ENCODE results near the gene IQSEC1. TPM values are rescaled to one million over a fixed set of nuclear protein-coding genes. Genes with fewer than 3 reads are reported as not detected.

Gene IQSEC1
- polyA plus RNA-seq (2013, experiment 1 of 2): 17.8 TPM
- polyA plus RNA-seq (2013, experiment 2 of 2): 17.1 TPM

DNA sequence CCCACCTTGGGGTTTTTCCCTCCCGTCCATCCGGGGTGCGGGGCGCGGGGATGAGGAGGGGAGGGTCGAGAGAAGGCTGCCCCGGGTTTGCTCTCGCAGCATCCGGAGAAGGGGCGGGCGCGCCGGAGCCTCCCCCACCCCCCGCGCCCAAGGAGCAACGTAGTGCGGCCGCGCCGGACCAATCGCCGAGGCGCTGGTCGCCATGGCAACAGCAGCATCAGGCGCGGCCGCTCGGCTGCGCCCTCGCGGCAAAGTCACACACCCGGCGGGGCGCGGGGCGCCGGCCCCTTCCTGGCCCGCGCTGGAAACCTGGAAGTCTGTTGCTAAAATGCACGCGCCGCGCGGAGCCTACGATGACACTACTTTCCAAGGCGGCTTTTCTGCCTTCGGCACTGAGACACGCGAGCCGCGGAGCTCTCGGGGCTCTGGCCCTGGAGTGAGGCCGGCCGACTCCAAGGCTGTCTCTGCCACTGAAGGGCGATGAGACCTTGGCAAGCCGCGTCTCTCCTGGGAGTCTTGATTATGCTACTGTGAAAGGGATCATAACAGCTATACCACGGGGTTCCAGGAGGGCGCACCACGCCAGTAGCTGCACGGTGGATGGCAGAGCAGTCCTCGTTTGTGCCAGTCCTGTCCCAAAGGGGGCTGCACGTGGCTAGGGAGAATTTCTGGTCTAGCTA, at the start of gene IQSEC1:
Gene IQSEC1, minus strand, starts transcription at position 104 of the 680 bp plus-strand sequence. CDS start 415 bp downstream, outside the sequence.
- Histone ChIP-seq H3K9ac (ENCODE audit: low read length) (no peak within 1 kb of the TSS), H2BK12ac (ENCODE audit: low read length in 2 of 2) (no peak within 1 kb of the TSS), H3K79me1 (replicated peaks; ENCODE audit: low read length, poor library complexity, severe bottlenecking) (no peaks in the 10 kb centered on the region), H3K4ac (ENCODE audit: low read depth in 1 of 2, low read length in 2 of 2) (no peak within 1 kb of the TSS), H3K18ac (ENCODE audit: low read depth in 1 of 2, low read length in 2 of 2) (no peak within 1 kb of the TSS), H4K91ac (ENCODE audit: low read length) (no peak within 1 kb of the TSS), H2AFZ (ENCODE audit: low read depth, low read length) (no peak within 1 kb of the TSS), H2BK120ac (ENCODE audit: low read depth, low read length) (no peak within 1 kb of the TSS), H2AK5ac (ENCODE audit: low read length, severe bottlenecking) (no peak within 1 kb of the TSS), H4K8ac (ENCODE audit: low read length) (no peak within 1 kb of the TSS), H3K27me3 (ENCODE audit: control insufficient read depth in 1 of 2, insufficient read depth in 1 of 2, low read length in 2 of 2) (peaks cover 55 to 67% of the 10 kb centered on the region in 2 experiments), H3K14ac (ENCODE audit: low read length in 2 of 2) (no peak within 1 kb of the TSS), H2BK15ac (ENCODE audit: low read depth, poor library complexity, severe bottlenecking) (no peak within 1 kb of the TSS), H3K36me3 (ENCODE audit: control insufficient read depth in 1 of 2, insufficient read depth in 2 of 2, low read depth in 1 of 2, low read length in 2 of 2) (no peaks in the 10 kb centered on the region), H3K27ac (ENCODE audit: low read length, poor library complexity, severe bottlenecking) (no peak within 1 kb of the TSS), H3K4me1 (ENCODE audit: control insufficient read depth, insufficient read depth, low read depth, low read length) (peaks cover 16% of the 10 kb centered on the region), H2BK5ac (ENCODE audit: low read depth, low read length, poor library complexity, severe bottlenecking) (no peak within 1 kb of the TSS), H3K23ac (ENCODE audit: low read length in 2 of 2) (no peak within 1 kb of the TSS), H3K4me3 (ENCODE audit: insufficient read depth in 1 of 2, low read depth in 1 of 2, low read length in 2 of 2) (no peak within 1 kb of the TSS), H3K9me3 (ENCODE audit: control insufficient read depth, low read length) (no peaks in the 10 kb centered on the region), H3K4me2 (ENCODE audit: low read length, poor library complexity, severe bottlenecking) (peak within 1 kb of the TSS; percentile 24)
- 46% methylated on average over 57 of the region's 63 CpGs for WGBS
- no peak for DNase-seq

GRCh38 chr3:13122081-13123012, 49.1 kb upstream of the IQSEC1 start:
- no peak overlapping the region for H3K4me2 ChIP-seq (ENCODE audit: low read length, poor library complexity, severe bottlenecking)
- no peak overlapping the region for H3K9ac ChIP-seq (ENCODE audit: low read length)
- H3K14ac ChIP-seq (ENCODE audit: low read length in 2 of 2): no peak overlapping the region
- no peak overlapping the region for H2BK12ac ChIP-seq (ENCODE audit: low read length in 2 of 2)
- H3K23ac ChIP-seq (ENCODE audit: low read length in 2 of 2): no peak overlapping the region
- no peaks in the 10 kb centered on the region for H3K9me3 ChIP-seq (ENCODE audit: control insufficient read depth, low read length)
- no peak overlapping the region for H2BK120ac ChIP-seq (ENCODE audit: low read depth, low read length)
- H3K79me1 ChIP-seq (replicated peaks; ENCODE audit: low read length, poor library complexity, severe bottlenecking): no peaks in the 10 kb centered on the region
- H3K4ac ChIP-seq (ENCODE audit: low read depth in 1 of 2, low read length in 2 of 2): no peak overlapping the region
- no peaks in the 10 kb centered on the region for H3K36me3 ChIP-seq (ENCODE audit: control insufficient read depth in 1 of 2, insufficient read depth in 2 of 2, low read depth in 1 of 2, low read length in 2 of 2)
- no peaks in the 10 kb centered on the region for H3K4me1 ChIP-seq (ENCODE audit: control insufficient read depth, insufficient read depth, low read depth, low read length)
- H3K27ac ChIP-seq (ENCODE audit: low read length, poor library complexity, severe bottlenecking): no peak overlapping the region
- H4K8ac ChIP-seq (ENCODE audit: low read length): no peak overlapping the region
- H3K4me3 ChIP-seq (ENCODE audit: insufficient read depth in 1 of 2, low read depth in 1 of 2, low read length in 2 of 2): no peak overlapping the region
- no peak overlapping the region for H3K18ac ChIP-seq (ENCODE audit: low read depth in 1 of 2, low read length in 2 of 2)
- no peak overlapping the region for H2AFZ ChIP-seq (ENCODE audit: low read depth, low read length)
- no peak overlapping the region for H2BK5ac ChIP-seq (ENCODE audit: low read depth, low read length, poor library complexity, severe bottlenecking)
- no peak for DNase-seq
- no peak overlapping the region for H4K91ac ChIP-seq (ENCODE audit: low read length)
- WGBS: 76% methylated on average over 20 of the region's 20 CpGs
- H2AK5ac ChIP-seq (ENCODE audit: low read length, severe bottlenecking): no peak overlapping the region
- peaks cover 16 to 64% of the 10 kb centered on the region in 2 experiments for H3K27me3 ChIP-seq (ENCODE audit: control insufficient read depth in 1 of 2, insufficient read depth in 1 of 2, low read length in 2 of 2)
- no peak overlapping the region for H2BK15ac ChIP-seq (ENCODE audit: low read depth, poor library complexity, severe bottlenecking)

DNA sequence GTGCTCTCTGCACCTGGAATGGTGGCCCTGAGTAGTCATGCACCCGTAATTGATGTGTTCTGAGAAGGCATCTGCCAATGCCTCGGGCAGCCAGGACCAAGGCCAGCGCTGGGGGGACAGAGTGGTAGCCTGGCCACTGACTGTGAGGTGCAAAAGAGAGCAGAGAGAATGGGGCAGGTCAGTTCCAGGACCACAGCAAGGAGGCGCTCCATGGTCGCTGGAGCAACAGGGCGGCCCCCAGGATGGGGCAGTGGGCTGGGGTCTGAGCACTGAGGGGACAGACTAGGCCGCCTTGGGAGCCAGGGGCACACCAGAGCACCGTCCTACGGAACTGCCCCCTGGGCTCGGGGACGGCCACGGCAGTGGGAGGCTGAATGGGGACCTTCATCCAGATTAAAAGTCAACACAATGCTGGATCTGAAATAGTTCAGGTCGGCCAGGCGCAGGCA, 48.3 kb upstream of the IQSEC1 start:
- H3K79me1 ChIP-seq (replicated peaks; ENCODE audit: low read length, poor library complexity, severe bottlenecking): no peaks in the 10 kb centered on the region

More for the DNA sequence above, 48.3 kb upstream of the IQSEC1 start:
- no peak overlapping the region for H2BK120ac ChIP-seq (ENCODE audit: low read depth, low read length)
- H4K91ac ChIP-seq (ENCODE audit: low read length): no peak overlapping the region
- no peak overlapping the region for H3K23ac ChIP-seq (ENCODE audit: low read length in 2 of 2)
- no peak for DNase-seq
- H3K18ac ChIP-seq (ENCODE audit: low read depth in 1 of 2, low read length in 2 of 2): no peak overlapping the region
- no peaks in the 10 kb centered on the region for H3K4me1 ChIP-seq (ENCODE audit: control insufficient read depth, insufficient read depth, low read depth, low read length)
- no peaks in the 10 kb centered on the region for H3K36me3 ChIP-seq (ENCODE audit: control insufficient read depth in 1 of 2, insufficient read depth in 2 of 2, low read depth in 1 of 2, low read length in 2 of 2)
- no peak overlapping the region for H3K4me2 ChIP-seq (ENCODE audit: low read length, poor library complexity, severe bottlenecking)
- no peak overlapping the region for H2BK12ac ChIP-seq (ENCODE audit: low read length in 2 of 2)
- no peak overlapping the region for H3K14ac ChIP-seq (ENCODE audit: low read length in 2 of 2)
- peaks cover 16 to 66% of the 10 kb centered on the region in 2 experiments for H3K27me3 ChIP-seq (ENCODE audit: control insufficient read depth in 1 of 2, insufficient read depth in 1 of 2, low read length in 2 of 2)
- H3K4ac ChIP-seq (ENCODE audit: low read depth in 1 of 2, low read length in 2 of 2): no peak overlapping the region
- H2BK15ac ChIP-seq (ENCODE audit: low read depth, poor library complexity, severe bottlenecking): no peak overlapping the region
- 86% methylated on average over 14 of the region's 14 CpGs for WGBS
- H3K27ac ChIP-seq (ENCODE audit: low read length, poor library complexity, severe bottlenecking): no peak overlapping the region
- H3K4me3 ChIP-seq (ENCODE audit: insufficient read depth in 1 of 2, low read depth in 1 of 2, low read length in 2 of 2): no peak overlapping the region
- H3K9ac ChIP-seq (ENCODE audit: low read length): no peak overlapping the region
- H2BK5ac ChIP-seq (ENCODE audit: low read depth, low read length, poor library complexity, severe bottlenecking): no peak overlapping the region
- no peak overlapping the region for H2AFZ ChIP-seq (ENCODE audit: low read depth, low read length)
- H2AK5ac ChIP-seq (ENCODE audit: low read length, severe bottlenecking): no peak overlapping the region
- H4K8ac ChIP-seq (ENCODE audit: low read length): no peak overlapping the region
- no peaks in the 10 kb centered on the region for H3K9me3 ChIP-seq (ENCODE audit: control insufficient read depth, low read length)

Data from mesenchymal stem cell (in vitro differentiated cells and primary cell).